ENCODE results near the gene PLCXD3. TPM values are rescaled to one million over a fixed set of nuclear protein-coding genes. Genes with fewer than 3 reads are reported as not detected.

The PLCXD3 gene
- total and polyA plus RNA-seq, 2 of the 8 experiments (the other 6 are each of a cell fraction or from before 2014, with no cell fraction given) = 0.03 to 0.07 TPM

GRCh38 chr5:41365369-41365768 is 145.0 kb downstream of the PLCXD3 start (continued):
- TF ChIP-seq RAD21 (IDR thresholded peaks at IDR 0.05 in 1 of 2, conservative IDR thresholded peaks at IDR 0.05 in 1 of 2; ENCODE audit: low read depth in 2 of 2, low read length in 2 of 2) (no peak), YY1 (IDR thresholded peaks at IDR 0.05; ENCODE audit: low read depth, low read length) (no peak), FOSL1 (IDR thresholded peaks at IDR 0.05; ENCODE audit: insufficient read depth, low read depth, low read length) (no peak), SIX5 (IDR thresholded peaks at IDR 0.05; ENCODE audit: low read depth, low read length) (no peak), E2F6 (IDR thresholded peaks at IDR 0.05) (no peak)
